Femur (tissue), 1 donor: Measurements from ENCODE around the gene OR4A16.

Experiments
- DNase-seq: peaks from one replicate; pipeline ENCODE4 v3.0.0-alpha.2; 2017

OR4A16 gene

GRCh38 chr11:55342901-55343300 is at the start of gene OR4A16:
Gene OR4A16, plus strand, starts transcription at chr11:55343201. Its CDS starts 0 bp downstream, at chr11:55343201.
- DNase-seq: no peak

- no peak for DNase-seq
Measured at GRCh38 chr11:55324500-55324899, 18.5 kb upstream of the OR4A16 start.

GRCh38 chr11:55345306-55345705 is 2.3 kb downstream of the OR4A16 start:
- DNase-seq: no peak

- DNase-seq: no peak
Measured at GRCh38 chr11:55349032-55349431, 6.0 kb downstream of the OR4A16 start.

- no peak for DNase-seq
Measured at GRCh38 chr11:55357560-55358184, 14.7 kb downstream of the OR4A16 start.

GRCh38 chr11:55367674-55368073 is 24.7 kb downstream of the OR4A16 start, which contains the start of gene OR4A15:
Gene OR4A15, plus strand, starts transcription at chr11:55367974. Its CDS starts 0 bp downstream, at chr11:55367974.
- no peak for DNase-seq
